ENCODE measurements around the gene AZIN2. TPM values are rescaled to one million over a fixed set of nuclear protein-coding genes. Genes with fewer than 3 reads are reported as not detected.

Gene AZIN2
- total RNA-seq, 1 experiment from 2014 or later, result 0.39 TPM

DNA sequence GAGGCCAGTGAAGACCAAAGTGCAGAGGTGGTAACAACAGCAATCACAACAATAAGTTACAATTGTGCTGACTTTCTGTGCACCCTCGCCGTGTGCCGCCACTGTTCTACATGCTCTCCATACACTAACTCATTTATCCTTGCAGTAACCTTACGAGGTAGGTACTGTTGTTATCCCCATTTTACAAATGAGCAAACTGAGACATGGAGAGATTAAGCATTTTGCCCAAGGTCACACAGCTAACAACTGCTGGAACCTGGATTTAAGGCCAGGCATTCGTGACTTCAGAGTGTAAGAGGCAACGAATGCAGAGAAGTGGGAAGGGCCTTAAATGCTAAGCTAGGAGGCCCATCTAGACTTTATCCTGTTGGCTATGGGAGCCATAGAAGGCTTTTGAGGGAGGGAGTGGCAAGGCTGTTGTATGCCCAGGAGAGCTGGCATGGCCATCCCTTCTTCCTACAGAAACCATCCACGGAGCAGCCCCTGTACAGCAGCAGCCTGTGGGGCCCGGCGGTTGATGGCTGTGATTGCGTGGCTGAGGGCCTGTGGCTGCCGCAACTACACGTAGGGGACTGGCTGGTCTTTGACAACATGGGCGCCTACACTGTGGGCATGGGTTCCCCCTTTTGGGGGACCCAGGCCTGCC, 36.6 kb downstream of the AZIN2 start:
- no peak overlapping the region for H2BK5ac ChIP-seq (ENCODE audit: insufficient read length, low read length)
- H3K4me2 ChIP-seq (ENCODE audit: insufficient read depth, insufficient read length, low read length), result no peak overlapping the region
- no peak overlapping the region for H3K4ac ChIP-seq (ENCODE audit: low read depth, low read length)
- Mint-ChIP-seq H3K27ac (no peak overlapping the region), H3K36me3 (ENCODE audit: insufficient read depth in 1 of 3, low read depth in 3 of 3) (no peaks in the 10 kb centered on the region; a peak in 1 of 7 replicates), H3K9me3 (no peaks in the 10 kb centered on the region), H3K27me3 (ENCODE audit: low read depth) (peaks cover 29% of the 10 kb centered on the region), H3K4me3 (no peak overlapping the region), H3K4me1 (peaks cover 3 to 10% of the 10 kb centered on the region in 2 experiments; a peak in 2 of 4 replicates)
- no peak overlapping the region for H2BK12ac ChIP-seq (ENCODE audit: insufficient read length, low read depth, low read length)
- TF ChIP-seq, protein P1, sequence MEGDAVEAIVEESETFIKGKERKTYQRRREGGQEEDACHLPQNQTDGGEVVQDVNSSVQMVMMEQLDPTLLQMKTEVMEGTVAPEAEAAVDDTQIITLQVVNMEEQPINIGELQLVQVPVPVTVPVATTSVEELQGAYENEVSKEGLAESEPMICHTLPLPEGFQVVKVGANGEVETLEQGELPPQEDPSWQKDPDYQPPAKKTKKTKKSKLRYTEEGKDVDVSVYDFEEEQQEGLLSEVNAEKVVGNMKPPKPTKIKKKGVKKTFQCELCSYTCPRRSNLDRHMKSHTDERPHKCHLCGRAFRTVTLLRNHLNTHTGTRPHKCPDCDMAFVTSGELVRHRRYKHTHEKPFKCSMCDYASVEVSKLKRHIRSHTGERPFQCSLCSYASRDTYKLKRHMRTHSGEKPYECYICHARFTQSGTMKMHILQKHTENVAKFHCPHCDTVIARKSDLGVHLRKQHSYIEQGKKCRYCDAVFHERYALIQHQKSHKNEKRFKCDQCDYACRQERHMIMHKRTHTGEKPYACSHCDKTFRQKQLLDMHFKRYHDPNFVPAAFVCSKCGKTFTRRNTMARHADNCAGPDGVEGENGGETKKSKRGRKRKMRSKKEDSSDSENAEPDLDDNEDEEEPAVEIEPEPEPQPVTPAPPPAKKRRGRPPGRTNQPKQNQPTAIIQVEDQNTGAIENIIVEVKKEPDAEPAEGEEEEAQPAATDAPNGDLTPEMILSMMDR (conservative IDR thresholded peaks at IDR 0.05), result no peak
- no peak overlapping the region for H3K23ac ChIP-seq (ENCODE audit: insufficient read length, low read depth, low read length)
- no peaks in the 10 kb centered on the region for H3K9me3 ChIP-seq (ENCODE audit: control insufficient read depth, low read depth, low read length)
- WGBS (ENCODE audit: extremely low coverage, insufficient read length, low lambda C conversion rate), result no CpG with 5 or more reads among the region's 13 CpGs
- H3K14ac ChIP-seq (ENCODE audit: insufficient read depth, low read length), result no peak overlapping the region
- H3K4me1 ChIP-seq (ENCODE audit: insufficient read depth, low read length), result no peaks in the 10 kb centered on the region
- no peak overlapping the region for H4K8ac ChIP-seq (replicated peaks; ENCODE audit: insufficient read length, low read depth, low read length)
- H3K27ac ChIP-seq (ENCODE audit: insufficient read length, low read depth, low read length), result no peak overlapping the region
- DNase-seq, result no peak
- H2AFZ ChIP-seq (ENCODE audit: low read length), result no peak overlapping the region
- H4K91ac ChIP-seq (ENCODE audit: insufficient read length, low read depth, low read length), result no peak overlapping the region
- H3T11ph ChIP-seq (ENCODE audit: low read length), result no peak overlapping the region
- no peak overlapping the region for H3K56ac ChIP-seq (ENCODE audit: insufficient read length, low read depth, low read length)
- no peak overlapping the region for H2BK120ac ChIP-seq (ENCODE audit: low read depth, low read length, poor library complexity, severe bottlenecking)
- no peak overlapping the region for H2AK5ac ChIP-seq (ENCODE audit: insufficient read length, low read length)
- no peak overlapping the region for H4K5ac ChIP-seq (ENCODE audit: insufficient read length, low read depth, low read length)
- no peaks in the 10 kb centered on the region for H4K20me1 ChIP-seq (ENCODE audit: control insufficient read depth, insufficient read depth, insufficient read length)
- no peaks in the 10 kb centered on the region for H3K27me3 ChIP-seq (ENCODE audit: insufficient read depth, low read length)
- H2BK20ac ChIP-seq (ENCODE audit: low read depth, low read length, poor library complexity, severe bottlenecking), result no peak overlapping the region
- H3K79me2 ChIP-seq (ENCODE audit: insufficient read depth, low read length), result no peaks in the 10 kb centered on the region
- no peak overlapping the region for H3K9ac ChIP-seq (ENCODE audit: extremely low read depth, insufficient read length, low read length)
- no peak overlapping the region for H3K18ac ChIP-seq (ENCODE audit: insufficient read length, low read depth, low read length)
- no peaks in the 10 kb centered on the region for H3K23me2 ChIP-seq (ENCODE audit: insufficient read length, low read depth, low read length, poor library complexity, severe bottlenecking)
- no peak overlapping the region for H2BK15ac ChIP-seq (ENCODE audit: low read depth, low read length)
- no peaks in the 10 kb centered on the region for H3K79me1 ChIP-seq (ENCODE audit: insufficient read depth, low read depth, low read length, poor library complexity, severe bottlenecking)

Measured in H9 (cell line).